ENCODE data around the gene BABAM2. TPM values are rescaled to one million over a fixed set of nuclear protein-coding genes. Genes with fewer than 3 reads are reported as not detected.
A peak's percentile ranks its signal among the peaks of the same experiment; 100 is the strongest.

BABAM2 gene
- total RNA-seq, 2 experiments from 2014 or later, result 45.2 to 53.2 TPM

- Mint-ChIP-seq H3K4me3 (no peak overlapping the region), H3K27me3 (no peaks in the 10 kb centered on the region), H3K27ac (no peak overlapping the region), H3K4me1 (peaks cover 6% of the 10 kb centered on the region), H3K9me3 (no peaks in the 10 kb centered on the region), H3K36me3 (peaks cover 24% of the 10 kb centered on the region)
- no peak for DNase-seq
Observed at GRCh38 chr2:27935026-27935425, 44.5 kb downstream of the BABAM2 start.

DNA sequence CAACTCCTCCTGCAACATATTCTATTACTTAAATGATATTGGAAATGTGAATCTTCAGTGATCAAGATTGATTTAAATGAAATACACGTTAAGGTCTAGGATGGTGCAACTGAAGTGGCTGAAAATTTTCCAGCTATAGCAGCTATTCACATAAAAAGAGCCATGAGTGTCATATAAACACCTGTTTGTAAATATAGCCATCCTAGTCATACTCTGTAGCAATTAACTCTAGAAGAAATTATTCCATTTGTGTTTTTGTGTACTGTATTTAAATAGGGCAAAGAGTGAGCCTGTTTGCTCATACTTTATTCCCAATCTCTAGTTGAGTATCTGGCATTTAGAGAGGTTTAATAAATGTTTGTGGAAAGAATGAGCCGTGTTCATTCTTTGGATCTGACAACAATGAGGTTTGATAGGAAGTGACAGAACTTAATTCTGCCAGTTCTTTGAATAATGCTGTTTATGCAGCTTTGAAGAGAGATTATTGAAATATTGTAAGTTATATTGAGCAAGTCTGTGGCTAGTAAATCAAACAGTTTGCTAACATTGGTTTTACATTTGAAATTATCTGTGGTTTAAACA, 49.7 kb downstream of the BABAM2 start:
- peaks cover 11% of the 10 kb centered on the region for H3K4me1 Mint-ChIP-seq
- no peak overlapping the region for H3K4me3 Mint-ChIP-seq
- no peaks in the 10 kb centered on the region for H3K9me3 Mint-ChIP-seq
- no peak overlapping the region for H3K27ac Mint-ChIP-seq
- no peaks in the 10 kb centered on the region for H3K27me3 Mint-ChIP-seq
- peaks cover 20% of the 10 kb centered on the region for H3K36me3 Mint-ChIP-seq
- DNase-seq, result no peak

DNA sequence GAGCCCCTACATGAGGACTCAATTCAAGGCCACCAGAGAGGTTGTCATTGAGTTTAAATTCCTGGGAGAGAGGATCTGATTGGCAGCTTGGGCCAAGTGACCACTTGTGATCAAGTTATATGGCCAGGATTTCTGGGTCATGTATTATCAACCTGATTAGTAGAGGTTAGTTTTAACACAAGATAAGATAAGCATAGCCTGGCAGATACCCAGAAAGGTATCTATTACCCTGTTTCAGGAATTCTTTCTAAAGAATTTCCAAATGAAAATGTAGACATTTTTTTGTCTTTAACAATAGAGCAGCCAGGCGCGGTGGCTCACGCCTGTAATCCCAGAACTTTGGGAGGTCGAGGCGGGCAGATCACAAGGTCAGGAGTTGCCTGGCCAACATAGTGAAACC, 50.5 kb downstream of the BABAM2 start:
- Mint-ChIP-seq H3K4me3 (no peak overlapping the region), H3K9me3 (no peaks in the 10 kb centered on the region), H3K4me1 (peaks cover 11% of the 10 kb centered on the region), H3K27me3 (no peaks in the 10 kb centered on the region), H3K27ac (no peak overlapping the region), H3K36me3 (peaks cover 20% of the 10 kb centered on the region)
- no peak for DNase-seq

DNA sequence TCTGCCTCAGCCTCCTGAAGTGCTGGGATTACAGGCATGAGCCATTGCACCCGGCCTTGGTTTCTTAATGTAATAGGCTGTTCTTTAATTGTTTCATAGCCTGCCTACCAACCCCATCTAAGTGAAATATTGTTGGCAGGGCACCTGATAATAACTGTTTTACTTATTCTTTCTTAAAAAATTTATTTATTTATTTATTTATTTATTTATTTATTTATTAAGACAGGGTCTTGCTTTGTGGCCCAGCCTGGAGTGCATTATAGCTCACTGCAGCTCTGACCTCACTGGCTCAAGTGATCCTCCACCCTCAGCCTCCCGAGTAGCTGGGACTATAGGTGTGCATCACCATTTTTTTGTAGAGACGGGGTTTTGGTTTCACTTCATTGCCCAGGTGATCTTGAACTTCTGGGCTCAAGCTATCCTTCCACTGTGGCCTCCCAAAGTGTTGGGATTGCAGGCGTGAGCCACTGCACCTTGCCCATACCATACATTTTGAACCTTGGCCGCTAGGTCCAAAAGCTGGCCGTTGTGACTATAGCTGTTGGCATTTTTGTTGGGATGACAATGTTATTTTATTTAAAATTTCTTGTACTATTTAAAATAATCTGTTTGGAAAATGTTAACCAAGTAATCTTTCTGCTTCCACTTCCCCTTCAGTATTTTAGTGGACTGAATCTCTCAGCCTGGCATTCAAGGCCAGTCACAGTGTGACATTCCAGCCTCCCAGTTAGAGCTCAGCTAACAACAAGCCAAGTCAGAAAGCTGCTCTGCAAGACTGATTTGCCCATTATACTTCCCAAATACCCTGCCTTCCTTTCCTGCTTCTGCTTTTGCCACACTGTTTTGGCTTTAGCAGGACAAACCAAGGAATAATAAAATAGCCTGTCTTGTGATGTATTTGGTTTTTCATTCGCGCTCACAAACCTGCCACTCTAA, 52.4 kb downstream of the BABAM2 start:
- Mint-ChIP-seq H3K36me3 (peaks cover 13% of the 10 kb centered on the region), H3K4me3 (no peak overlapping the region)

GRCh38 chr2:27946530-27947060, 56.1 kb downstream of the BABAM2 start:
- H3K4me1 Mint-ChIP-seq, result peaks cover 29% of the 10 kb centered on the region
- DNase-seq, result no peak
- H3K9me3 Mint-ChIP-seq, result peaks cover 4% of the 10 kb centered on the region
- no peak overlapping the region for H3K4me3 Mint-ChIP-seq
- H3K27me3 Mint-ChIP-seq, result no peaks in the 10 kb centered on the region
- H3K27ac Mint-ChIP-seq, result no peak overlapping the region
- peaks cover 24% of the 10 kb centered on the region for H3K36me3 Mint-ChIP-seq

More for the DNA sequence above, 52.4 kb downstream of the BABAM2 start:
- H3K27me3 Mint-ChIP-seq, result no peaks in the 10 kb centered on the region
- no peaks in the 10 kb centered on the region for H3K9me3 Mint-ChIP-seq
- H3K4me1 Mint-ChIP-seq, result peaks cover 14% of the 10 kb centered on the region
- no peak overlapping the region for H3K27ac Mint-ChIP-seq
- no peak for DNase-seq

- Mint-ChIP-seq H3K9me3 (peaks cover 14% of the 10 kb centered on the region), H3K4me3 (no peak overlapping the region), H3K36me3 (peaks cover 39% of the 10 kb centered on the region), H3K4me1 (peaks cover 53% of the 10 kb centered on the region), H3K27me3 (no peaks in the 10 kb centered on the region), H3K27ac (no peak overlapping the region)
- DNase-seq, result no peak
Observed at GRCh38 chr2:27952070-27952469, 61.5 kb downstream of the BABAM2 start.

GRCh38 chr2:27953077-27953476, 62.5 kb downstream of the BABAM2 start:
- Mint-ChIP-seq H3K36me3 (peaks cover 47% of the 10 kb centered on the region), H3K4me3 (no peak overlapping the region), H3K9me3 (peaks cover 14% of the 10 kb centered on the region), H3K27me3 (no peaks in the 10 kb centered on the region), H3K27ac (no peak overlapping the region), H3K4me1 (peaks cover 56% of the 10 kb centered on the region)
- DNase-seq, result no peak

GRCh38 chr2:27954221-27954673, 63.7 kb downstream of the BABAM2 start:
- Mint-ChIP-seq H3K4me1 (peaks cover 57% of the 10 kb centered on the region), H3K27ac (peak overlapping the region; percentile 87), H3K9me3 (peaks cover 14% of the 10 kb centered on the region), H3K4me3 (no peak overlapping the region), H3K36me3 (peaks cover 42% of the 10 kb centered on the region), H3K27me3 (no peaks in the 10 kb centered on the region)
- DNase-seq, result no peak

- Mint-ChIP-seq H3K36me3 (peaks cover 39% of the 10 kb centered on the region), H3K27me3 (no peaks in the 10 kb centered on the region), H3K4me3 (peak overlapping the region; percentile 43), H3K9me3 (peaks cover 14% of the 10 kb centered on the region), H3K27ac (peak overlapping the region; percentile 87), H3K4me1 (peaks cover 61% of the 10 kb centered on the region)
- DNase-seq, result peak; percentile 59
Observed at GRCh38 chr2:27954771-27955383, 64.3 kb downstream of the BABAM2 start.

DNA sequence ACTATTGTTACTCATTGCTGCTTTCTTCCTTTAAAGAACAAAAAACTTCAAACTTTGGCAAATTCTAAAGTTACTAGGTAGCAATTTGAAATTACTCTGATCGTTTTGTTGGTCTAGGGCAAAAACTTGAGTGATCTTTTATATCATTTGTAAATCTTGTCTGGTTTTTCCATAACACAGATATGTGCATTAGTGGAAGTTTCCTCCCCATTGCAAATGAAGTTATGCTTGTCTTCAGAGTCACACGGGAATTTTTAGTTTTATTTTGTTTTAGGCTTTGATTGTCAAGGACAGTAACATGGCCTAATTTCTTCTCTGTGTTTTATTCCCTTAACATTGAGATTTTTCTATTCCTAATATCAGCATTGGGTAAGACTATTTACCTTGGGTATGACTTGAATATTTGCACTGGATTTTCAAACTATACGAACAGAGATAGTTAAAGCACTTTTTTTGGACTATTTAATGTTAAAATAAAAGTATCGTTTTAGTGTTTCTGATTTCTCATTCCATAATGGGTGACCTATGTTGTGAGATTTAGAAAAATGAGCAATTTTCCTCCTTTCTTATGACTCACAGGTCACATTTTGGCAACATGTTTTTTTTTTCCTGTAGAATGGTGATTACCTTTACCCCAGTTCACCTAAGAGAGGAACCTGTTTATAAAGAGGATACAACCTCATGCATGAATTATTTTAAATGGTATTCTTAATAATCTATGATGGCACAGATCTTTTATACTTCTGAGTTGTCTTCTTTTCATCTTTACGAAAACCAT, 65.0 kb downstream of the BABAM2 start:
- H3K36me3 Mint-ChIP-seq, result peaks cover 38% of the 10 kb centered on the region
- H3K27ac Mint-ChIP-seq, result peak overlapping the region; percentile 87
- DNase-seq, result no peak
- peak overlapping the region; percentile 43 for H3K4me3 Mint-ChIP-seq
- H3K4me1 Mint-ChIP-seq, result peaks cover 65% of the 10 kb centered on the region
- no peaks in the 10 kb centered on the region for H3K27me3 Mint-ChIP-seq
- H3K9me3 Mint-ChIP-seq, result peaks cover 14% of the 10 kb centered on the region

DNA sequence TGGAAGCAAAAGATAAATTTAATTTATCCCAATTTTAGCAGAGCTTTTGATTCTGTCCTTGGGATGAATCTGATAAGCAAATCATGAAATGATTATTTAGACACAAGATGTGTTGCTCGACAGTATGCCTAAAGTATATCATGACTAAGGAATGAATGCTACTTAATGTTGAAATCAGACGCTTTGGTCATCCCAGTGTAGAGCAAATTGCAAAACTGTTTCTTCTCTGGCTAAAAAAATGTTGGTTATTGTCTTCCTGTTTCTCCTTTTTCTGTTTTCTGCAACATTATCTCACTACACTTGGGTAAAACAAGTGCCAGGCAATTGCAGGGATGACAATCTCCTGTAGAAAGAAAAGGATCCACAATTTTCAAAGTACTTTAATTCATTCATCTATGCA, 66.4 kb downstream of the BABAM2 start:
- H3K36me3 Mint-ChIP-seq, result peaks cover 28% of the 10 kb centered on the region

DNA sequence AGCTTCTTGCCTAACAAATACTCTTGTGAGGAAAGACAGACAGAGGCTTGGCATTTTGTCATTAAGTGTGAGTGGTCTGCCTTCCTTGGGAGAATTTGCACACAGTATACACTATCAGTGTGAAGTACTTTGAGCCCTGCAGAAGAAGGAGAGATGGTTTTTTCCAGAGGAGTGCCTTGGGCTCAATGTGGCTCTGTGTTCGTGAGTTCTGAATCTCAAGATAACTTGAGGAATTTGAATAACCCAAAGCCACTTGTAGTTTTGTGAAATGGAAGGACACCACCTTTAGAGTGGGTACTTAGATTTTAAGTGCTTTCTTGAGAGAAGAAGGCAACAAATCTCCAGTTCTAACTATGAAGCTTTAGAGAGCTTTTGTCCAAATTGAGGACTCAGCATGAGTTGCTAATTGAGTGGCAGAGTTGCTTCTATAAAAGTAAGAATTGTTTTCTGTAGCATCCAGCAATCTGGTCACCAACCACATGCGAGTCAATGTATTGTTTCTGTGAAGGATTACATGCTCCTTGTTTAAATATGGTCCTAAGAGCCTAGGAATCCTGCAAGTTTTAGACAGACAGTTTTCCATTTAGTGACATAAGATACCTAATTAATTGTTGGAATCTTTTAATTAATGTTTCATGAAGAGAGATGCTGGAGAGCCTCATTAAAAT, 68.3 kb downstream of the BABAM2 start:
- no peak overlapping the region for H3K27ac Mint-ChIP-seq
- no peak for DNase-seq
- no peaks in the 10 kb centered on the region for H3K27me3 Mint-ChIP-seq
- peaks cover 67% of the 10 kb centered on the region for H3K4me1 Mint-ChIP-seq
- peaks cover 3% of the 10 kb centered on the region for H3K9me3 Mint-ChIP-seq
- no peak overlapping the region for H3K4me3 Mint-ChIP-seq
- H3K36me3 Mint-ChIP-seq, result peaks cover 25% of the 10 kb centered on the region

More for the DNA sequence above, 66.4 kb downstream of the BABAM2 start:
- Mint-ChIP-seq H3K27me3 (no peaks in the 10 kb centered on the region), H3K4me3 (no peak overlapping the region), H3K27ac (no peak overlapping the region), H3K4me1 (peaks cover 66% of the 10 kb centered on the region), H3K9me3 (peaks cover 7% of the 10 kb centered on the region)
- DNase-seq, result no peak

DNA sequence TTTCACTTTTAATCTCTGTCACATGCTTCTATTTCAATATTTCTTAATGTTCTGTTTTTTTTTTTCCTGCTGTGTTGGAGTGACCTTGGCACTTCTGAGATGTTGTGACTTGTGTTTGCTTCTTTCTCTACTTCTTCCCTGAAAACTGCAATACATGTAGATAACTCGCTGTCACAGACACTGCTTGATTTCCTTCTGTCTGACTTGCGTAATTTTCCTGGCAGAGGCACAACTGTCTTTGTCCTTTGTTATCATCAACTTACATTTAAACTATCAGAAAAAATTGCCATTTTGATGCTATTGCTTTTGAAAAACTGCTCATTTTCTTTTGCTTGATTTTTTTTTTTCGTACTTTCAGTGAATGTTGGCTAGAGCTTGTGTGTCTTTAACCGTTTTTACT, 69.0 kb downstream of the BABAM2 start:
- peak overlapping the region; percentile 78 for H3K27ac Mint-ChIP-seq
- no peak for DNase-seq
- H3K4me3 Mint-ChIP-seq, result no peak overlapping the region
- H3K27me3 Mint-ChIP-seq, result no peaks in the 10 kb centered on the region
- H3K9me3 Mint-ChIP-seq, result peaks cover 3% of the 10 kb centered on the region
- H3K4me1 Mint-ChIP-seq, result peaks cover 63% of the 10 kb centered on the region
- peaks cover 29% of the 10 kb centered on the region for H3K36me3 Mint-ChIP-seq

All from activated naive CD8-positive, alpha-beta T cell treated with anti-CD3 and anti-CD28 coated beads for 36 hours (primary cell).